ENCODE measurements around the gene CELSR1.

DNA sequence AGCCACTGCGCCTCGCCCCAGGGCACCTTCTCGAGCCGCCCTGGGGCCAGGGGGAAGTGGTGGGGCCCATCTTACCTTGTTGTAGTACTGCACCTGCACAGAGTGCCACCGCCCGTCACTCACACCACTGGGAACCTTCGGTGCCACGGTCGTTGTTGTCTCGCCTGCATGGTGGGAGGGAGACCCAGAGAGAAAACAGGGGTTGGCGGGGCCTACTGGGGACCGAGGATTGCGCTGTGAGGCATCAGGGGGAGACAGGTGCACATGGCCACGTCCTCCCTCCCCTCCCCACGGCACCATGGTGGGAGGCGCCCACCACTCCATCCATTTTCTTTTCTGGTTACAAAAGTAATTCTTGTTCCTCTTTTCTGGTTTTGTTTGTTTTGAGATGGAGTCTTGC, 104.1 kb downstream of the CELSR1 start:
- no peak for TF ChIP-seq CTCF (IDR thresholded peaks at IDR 0.05)
- no peak for TF ChIP-seq POLR2AphosphoS5 (IDR thresholded peaks at IDR 0.05; ENCODE audit: insufficient read depth in 1 of 2, low read depth in 1 of 2)

Measured in vagina (tissue), 2 donors.